HG03457 (cell line): ENCODE data around the gene BNIP3.
"Not testable (repeated sequence)": the region's sequence is repeated elsewhere in the genome, so short reads cannot be mapped to it uniquely, and the experiment has no call there.

ENCODE experiments used
- ATAC-seq: cut with Tn5 transposase; IDR thresholded peaks from one replicate; pipeline ENCODE4 v1.9.1; 2021; ENCODE audit warnings: moderate number of reproducible peaks; ENCODE audit not compliant: unreplicated experiment

Gene BNIP3

DNA sequence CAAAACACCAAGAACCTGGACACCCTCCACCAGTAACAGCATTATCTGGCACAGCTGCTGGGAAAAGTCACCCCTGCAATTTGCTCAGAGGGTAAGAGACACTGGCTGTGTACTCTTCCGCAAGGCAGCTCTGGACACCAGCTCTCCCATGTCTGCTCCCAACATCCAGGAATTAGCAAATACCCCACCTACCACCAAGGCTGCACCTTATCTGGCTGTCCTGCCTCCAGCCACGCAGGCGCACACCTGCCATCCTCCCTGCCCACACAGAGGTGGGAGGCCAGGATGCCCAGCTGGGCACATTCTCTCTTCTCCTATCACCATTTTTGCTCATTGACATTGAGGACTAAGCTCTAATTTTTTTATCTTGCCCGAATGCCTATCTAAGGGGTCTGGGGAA lies 20.3 kb upstream of the BNIP3 start:
- no peak for ATAC-seq

DNA sequence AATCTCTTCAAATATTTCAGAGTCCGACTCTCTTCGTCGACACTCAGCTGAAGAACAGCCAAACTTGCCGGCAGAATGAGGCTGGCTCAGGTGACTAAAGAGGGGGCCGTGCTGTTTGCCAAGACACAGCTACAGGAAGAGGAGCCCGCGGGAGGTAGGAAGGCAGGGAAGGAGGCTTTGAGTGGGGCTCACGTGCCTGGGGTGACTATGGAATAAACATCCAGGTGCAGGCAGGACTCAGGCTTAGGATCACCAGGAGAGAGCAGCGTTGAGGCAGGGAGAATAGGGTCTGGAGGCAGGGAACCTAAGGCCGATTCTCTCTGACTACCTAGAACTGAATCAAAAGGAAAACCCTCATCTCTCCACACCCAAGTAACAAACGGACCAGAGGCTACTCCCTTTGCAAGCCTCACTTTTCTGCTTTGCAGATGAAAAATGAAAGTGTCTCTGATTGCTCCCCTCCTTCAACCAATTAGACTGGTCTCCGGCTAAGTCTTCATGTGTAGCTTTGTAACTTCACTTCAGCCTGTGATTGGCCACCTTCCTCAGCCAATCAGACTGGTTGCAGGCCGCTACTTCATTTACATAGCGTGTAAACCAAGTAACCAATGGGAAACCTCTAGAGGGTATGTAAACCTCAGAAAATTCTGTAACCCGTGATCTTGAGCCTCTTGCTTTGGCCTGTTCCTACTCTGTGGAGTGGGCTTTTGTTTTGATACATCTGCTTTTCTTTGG lies 19.7 kb upstream of the BNIP3 start:
- no peak for ATAC-seq

DNA sequence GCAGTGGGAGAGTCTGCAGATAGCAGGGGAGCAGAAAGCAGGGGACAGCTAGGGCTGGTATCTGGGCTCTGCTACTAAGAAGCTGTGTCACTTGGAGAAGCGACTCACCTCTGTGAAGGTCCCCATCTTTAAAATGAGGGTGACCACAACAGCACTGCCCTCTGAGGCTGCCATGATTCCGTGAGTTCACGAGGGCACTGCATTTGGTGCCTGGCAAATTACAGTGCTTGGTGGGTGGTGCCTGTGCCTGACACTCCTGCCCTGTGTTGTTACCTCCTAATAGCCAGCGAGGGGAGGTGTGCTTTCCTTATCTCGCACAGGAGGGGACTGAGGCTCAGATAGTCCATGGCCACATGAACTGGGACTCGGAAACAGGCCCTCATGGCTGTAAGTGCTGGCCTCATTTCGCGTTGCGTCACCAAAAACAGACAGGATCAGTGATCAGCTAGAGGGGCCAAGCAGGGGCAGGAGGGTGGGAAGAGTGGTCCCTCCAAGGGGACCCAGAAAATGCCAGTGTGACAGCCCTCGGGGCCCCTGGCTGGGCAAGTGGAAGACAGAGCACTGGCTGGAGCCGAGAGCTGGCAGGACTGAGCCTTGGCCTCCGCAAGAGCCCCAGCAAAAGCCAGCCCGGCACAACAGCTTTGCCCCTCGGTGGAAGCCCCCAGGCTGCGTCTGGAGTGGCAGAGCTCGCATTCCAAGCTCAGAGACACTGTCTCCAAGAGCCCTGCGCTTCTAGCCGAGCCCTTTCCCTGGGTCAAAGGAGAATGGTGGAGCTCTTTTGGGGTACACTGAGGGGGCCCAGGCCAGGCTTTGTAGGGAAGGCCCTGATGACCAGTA lies 17.3 kb upstream of the BNIP3 start:
- ATAC-seq: no peak

DNA sequence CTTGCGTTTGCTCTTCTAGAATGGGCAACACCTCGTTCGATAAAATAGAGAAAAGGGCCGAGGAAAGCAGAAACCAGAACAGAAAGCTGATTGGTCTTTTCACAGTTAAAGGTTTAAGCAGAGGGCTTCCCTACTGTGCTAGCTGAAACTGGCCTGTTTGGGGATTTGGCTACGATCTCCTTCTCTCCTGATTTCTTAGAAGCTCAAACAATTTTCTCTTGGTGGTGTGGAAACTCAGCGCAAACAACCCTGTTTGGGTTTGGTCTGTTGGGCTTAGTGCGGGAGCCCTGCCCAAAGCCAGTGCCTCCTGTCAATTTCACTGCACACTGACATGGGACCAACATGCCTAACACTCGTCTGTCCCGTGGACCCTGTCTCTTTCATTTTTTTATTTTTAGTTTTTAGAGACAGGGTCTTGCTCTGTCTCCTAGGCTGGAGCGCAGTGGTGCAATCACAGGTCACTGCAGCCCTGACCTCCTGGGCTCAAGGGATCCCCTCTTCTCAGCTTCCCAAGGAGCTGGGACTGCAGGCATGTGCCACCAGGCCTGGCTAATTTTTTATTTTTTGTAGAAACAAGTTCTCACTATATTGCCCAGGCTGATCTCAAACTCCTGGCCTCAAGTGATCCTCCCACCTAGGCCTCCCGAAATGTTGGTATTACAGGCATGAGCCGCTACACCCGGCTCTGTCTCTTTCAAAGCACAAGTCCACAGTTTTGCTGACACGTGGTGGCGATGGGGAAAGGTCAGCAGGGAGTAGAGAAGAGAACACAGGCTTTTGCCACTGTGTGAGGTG lies 16.5 kb upstream of the BNIP3 start:
- ATAC-seq: no peak

DNA sequence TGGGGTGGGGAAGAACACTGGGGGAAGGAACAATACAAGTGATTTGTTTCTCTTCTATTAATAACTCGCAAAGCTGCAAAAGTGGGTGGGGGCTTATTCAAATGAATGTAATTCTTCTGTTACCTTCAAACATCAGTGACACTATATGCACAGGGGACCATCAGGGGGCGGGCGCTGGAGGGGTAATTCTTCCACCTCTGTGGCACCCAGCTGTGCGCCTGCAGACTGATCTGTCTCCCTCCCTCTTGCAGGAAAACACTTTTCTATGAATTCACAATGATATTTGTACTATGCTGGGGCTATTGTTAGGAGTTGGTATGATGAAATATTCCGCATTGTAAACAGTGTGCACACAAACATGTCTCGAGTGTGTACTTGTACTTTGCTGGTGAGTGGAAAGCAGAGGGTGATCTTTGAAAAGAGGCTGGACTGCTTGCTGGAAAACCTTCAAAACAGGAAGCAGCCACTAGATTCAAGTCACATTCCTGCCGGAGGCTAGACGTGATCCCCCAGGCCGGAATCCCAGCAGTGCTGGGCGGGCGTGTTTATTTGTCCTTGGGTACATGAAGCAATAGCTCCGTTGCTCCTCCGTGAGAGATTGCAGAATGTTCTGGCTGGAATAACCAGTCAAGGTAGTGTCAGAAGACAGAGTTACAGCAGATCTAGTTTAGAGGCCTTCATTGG lies 15.8 kb upstream of the BNIP3 start:
- ATAC-seq: no peak

DNA sequence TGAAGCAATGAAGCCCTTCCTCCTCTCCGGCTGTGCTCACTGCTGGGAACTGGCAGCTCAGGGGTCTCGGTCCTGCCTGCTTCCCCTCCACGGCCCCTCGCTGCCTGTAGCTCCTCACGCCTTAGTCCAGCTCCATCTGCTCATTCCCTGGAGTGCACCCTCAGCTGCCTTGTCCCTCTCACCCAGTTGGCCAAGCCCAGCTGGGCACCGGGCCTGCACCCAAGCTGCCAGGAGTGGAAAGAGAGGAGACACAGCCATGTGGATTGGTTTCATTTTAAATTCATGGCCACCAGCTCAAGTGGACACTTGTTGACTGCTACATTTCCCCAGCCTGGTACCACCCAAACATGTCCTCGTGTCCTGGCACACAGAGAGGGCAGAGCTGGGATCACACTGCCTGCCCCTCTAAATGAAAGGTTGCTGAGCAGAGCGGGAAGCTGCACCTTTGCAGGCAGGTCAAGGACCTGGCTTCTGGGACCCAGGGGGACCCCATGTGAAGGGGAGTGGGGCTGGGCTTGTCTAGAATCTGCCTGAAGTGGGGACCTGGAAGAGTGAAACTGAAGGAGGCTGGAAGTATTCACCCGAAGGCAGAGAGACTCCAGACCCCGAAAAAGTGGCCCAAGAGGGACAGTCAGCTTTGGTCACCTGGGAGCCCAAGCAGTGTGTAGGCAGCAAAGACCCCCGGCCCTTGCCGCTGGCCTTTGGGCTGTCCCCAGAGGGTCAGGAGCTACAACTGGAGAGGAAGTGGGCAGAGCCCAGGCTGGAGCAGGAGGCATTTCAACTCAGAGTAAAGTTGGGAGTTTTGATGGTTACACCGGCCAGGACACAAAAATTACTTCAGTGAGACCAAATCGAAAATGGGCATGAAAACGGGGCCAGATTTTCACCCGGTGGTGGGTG lies 15.0 kb upstream of the BNIP3 start:
- ATAC-seq: no peak

DNA sequence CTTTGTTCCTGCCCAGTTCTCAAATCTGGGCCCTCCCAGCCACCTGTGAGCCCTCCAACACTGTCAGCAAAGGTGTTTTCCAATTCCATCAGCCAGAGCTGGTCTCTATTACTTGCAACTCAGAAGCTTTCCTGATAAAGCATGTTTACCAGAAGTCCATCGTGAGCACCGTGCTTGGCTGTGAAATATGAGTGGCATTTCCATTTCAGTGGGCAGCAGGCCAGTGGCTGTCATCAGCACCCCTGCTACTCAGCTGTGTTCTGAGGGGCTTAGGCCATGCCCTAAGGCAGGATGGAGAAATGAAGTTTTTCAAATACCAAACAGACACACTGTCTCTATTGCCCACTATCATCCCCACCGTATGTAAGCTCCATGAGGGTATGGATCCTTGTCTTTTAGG lies 12.7 kb upstream of the BNIP3 start:
- no peak for ATAC-seq

DNA sequence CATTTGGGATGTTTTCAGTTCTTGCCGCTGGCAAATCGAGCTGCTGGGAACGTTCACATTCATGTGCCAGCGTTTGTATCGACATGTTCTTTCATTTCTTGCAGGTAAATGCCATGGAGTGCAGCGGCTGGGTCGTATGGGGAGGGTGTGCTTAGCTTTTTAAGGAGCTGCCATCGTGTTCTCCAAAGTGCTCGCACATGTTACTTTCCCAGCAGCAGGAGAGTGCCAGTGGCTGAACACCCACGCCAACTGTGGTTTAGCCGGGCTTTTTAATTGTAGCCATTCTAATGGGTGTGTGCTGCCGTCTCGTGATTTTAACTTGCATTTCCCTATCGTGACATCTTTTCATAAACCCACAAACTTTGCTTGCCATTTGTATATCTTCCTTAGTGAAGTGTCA lies 11.6 kb upstream of the BNIP3 start:
- ATAC-seq: no peak

DNA sequence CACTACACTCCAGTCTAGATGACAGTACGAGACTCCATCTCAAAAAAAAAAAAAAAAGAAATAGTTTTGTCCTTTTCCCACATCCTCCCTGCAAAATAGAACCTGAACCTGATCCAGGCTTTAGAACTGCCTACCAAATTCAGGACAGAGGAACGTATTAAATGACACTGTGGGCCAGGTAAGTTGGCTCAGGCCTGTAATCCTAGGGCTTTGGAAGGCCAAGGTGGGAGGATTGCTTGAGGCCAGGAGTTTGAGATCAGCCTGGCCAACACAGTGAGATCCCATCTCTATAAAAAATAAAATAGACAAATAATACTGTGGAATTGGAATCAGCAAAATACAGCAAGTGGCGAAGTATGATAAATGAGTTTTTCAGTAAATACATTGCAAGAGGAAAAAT lies 10.0 kb upstream of the BNIP3 start:
- ATAC-seq: no peak

DNA sequence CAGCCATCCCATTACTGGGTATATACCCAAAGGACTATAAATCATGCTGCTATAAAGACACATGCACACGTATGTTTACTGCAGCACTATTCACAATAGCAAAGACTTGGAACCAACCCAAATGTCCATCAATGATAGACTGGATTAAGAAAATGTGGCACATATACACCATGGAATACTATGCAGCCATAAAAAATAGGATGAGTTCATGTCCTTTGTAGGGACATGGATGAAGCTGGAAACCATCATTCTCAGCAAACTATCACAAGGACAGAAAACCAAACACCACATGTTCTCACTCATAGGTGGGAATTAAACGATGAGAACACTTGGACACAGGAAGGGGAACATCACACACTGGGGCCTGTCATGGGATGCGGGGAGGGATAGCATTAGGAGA lies 6.1 kb upstream of the BNIP3 start:
- not testable (repeated sequence) for ATAC-seq

DNA sequence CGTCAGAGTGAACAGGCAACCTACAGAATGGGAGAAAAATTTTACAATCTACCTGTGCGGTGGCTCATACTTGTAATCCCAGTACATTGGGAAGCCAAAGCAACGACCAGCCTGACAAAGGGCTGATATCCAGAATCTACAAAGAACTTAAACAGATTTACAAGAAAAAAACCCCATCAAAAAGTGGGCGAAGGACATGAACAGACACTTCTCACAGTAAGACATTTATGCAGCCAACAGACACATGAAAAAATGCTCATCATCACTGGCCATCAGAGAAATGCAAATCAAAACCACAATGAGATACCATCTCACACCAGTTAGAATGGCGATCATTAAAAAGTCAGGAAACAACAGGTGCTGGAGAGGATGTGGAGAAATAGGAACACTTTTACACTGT lies 5.6 kb upstream of the BNIP3 start:
- ATAC-seq: not testable (repeated sequence)

DNA sequence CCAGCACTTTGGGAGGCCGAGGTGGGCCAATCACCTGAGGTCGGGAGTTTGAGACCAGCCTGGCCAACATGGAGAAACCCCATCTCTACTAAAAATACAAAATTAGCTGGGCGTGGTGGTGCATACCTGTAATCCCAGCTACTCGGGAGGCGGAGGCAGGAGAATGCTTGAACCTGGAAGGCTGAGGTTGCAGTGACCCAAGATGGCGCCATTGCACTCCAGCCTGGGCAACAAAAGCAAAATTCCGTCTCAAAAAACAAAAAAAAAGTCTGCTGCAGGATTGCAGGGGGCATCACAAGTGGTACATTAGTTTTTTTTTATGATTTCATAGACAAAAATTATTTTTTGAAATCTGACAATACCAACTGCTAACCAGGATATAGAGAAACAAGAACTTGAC lies 5.1 kb upstream of the BNIP3 start:
- ATAC-seq: not testable (repeated sequence)

DNA sequence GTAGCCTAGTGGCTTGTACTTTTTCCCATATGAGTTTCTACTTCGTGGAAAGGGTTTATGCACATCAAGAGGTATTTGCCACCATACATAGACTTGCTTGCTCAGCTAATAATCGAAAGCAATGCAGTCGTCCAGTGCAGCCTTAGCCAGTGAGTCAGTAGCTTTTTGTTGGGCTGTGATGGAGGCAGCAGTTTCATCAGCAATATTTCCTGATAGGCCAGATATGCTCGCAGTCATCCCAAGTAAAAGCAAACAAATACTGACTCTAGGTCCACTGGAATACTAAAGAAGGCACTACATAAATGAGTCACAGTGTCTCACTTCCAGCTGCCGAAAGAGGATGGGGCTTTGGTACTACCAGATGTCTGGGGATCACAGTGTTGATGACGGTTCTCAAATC lies 2.1 kb upstream of the BNIP3 start:
- no peak for ATAC-seq

DNA sequence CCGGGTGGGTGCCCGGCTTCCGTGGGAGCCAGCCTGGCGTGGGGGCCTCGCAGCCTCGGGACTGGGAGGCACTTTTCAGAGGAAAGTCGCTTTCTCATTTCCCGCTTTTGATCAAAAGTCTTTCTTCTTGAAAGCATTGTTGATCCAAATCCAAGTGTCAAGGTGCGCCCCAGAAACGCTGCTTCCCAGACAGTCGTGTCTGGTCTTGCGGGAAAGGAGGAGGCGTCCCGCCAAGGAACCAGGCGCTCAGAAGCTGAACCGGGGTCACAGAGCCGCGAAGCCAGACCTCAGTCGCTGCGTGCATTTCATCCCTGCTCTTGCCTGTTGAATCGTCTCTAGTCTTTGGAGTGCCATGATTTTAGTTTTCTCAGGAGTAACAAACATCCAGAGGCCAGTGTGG lies 1.1 kb upstream of the BNIP3 start:
- ATAC-seq: no peak

DNA sequence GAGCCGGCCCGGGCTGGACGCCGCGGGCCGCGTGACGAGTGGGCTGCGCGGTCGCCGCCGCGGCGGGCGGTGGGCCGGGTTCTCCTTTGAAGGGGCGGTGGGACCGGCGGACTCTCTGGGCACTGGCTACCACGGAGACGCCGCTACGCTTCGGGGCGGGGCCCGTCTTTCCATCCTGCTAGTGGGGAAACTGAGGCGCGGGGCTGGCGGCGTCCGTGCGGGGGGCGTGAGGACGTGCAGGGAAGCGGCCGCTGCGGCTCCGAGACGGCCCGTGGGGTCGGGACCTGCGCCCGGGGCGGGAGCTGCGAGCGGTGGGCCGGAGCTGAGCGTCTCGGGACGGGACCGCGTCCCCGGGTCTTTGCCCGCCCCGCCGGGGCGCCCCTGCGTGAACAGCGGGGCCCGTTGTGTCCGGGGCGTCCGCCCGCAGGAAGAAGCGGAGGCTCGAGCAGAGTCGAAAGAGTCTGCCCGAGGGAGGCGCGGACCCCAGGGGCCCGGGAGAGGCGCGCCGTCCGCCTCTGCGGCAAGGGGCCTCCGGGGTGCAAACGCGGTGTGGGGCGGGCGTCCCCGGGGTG lies 548 bp upstream of the BNIP3 start:
- ATAC-seq: peak; percentile 11

DNA sequence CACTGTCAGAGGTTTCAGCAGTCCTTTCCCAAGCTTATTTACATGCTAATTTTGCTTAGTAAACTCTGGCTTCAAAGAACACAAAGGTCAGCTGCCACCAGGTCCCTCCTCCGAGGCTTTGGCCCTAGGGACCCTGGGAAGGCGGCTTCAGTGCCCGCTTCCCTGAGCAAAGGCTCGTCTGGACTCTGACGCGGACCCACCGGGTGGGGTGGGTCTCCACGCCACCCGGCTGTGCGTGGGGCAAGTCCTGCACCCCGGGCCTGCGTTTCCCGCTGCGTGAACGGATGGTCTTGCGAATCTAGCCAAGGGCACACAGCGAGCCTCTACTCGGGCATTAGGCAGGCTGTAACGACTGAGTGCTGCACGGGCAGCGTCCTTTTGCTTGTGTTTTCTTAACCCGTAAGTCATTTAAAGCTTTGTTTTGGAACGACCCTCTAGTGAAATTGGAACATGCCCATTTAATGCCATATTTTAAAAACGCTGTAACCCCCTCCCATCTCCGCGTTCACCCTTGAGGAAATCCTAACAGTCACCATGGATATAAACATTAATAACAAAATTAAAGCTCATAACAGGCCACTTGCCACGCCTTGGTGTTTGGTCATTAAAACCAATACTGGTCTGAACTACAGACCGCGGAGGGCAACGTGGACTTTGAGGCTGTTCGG lies 828 bp downstream of the BNIP3 start:
- no peak for ATAC-seq

DNA sequence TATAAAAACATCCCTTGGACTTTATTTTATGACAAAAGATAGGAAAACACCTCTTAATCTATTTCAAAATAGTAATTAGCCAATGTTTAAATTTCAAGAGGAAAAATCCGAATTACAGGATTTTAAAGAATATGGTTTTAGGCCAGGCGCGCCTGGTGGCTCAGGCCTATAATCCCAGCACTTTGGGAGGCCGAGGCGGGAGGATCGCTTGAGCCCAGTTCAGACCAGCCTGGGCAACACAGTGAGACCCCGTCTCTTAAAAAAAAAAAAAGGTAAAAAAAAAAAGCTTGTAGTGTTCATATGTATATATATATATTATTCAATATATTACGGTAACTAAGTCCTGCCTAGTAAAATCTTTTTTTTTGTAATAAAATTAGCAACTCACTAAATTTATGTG lies 1.4 kb downstream of the BNIP3 start:
- ATAC-seq: no peak

DNA sequence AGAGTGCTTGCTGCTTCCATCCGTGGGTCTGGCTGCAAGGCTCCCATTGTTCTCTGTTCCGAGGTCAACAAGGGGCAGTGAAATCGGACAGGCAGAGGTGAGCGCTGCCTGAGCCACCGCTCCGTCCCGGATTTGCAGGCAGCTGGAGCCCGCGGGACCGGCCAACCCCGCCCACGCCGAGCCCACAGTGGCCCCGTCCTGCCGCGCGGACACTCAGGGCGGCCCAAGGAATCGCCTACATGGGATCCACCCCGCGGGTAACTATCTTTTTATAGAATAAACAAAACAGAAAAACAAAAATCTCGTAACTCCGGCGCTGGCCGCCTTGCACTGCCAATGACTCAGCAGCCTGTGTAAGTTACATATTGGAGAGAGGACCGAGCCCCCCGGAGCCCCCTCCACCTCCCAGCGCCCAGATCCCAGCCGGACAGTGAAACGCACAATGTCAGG lies 1.9 kb downstream of the BNIP3 start:
- ATAC-seq: no peak

DNA sequence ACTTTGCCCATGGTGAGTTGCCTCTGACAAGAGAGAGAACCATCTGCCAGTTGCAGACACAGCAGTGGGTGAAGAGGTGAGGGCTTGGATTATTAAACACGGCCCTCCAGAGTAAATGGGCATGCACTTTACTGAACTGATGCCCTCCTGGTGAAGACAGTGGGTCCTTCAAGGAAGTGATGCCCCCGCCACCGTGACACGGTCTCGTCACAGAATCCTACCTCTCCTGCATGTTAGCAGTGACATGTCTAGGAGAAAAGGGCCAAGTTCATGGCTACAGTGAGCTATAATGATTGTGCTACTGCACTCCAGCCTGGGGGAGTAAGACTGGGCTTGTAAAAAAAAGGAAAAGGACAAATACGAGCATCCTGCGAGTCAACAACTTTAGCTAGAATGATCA lies 2.4 kb downstream of the BNIP3 start:
- no peak for ATAC-seq
